Measurements from ENCODE around the gene MAPRE2.

Gene MAPRE2

DNA sequence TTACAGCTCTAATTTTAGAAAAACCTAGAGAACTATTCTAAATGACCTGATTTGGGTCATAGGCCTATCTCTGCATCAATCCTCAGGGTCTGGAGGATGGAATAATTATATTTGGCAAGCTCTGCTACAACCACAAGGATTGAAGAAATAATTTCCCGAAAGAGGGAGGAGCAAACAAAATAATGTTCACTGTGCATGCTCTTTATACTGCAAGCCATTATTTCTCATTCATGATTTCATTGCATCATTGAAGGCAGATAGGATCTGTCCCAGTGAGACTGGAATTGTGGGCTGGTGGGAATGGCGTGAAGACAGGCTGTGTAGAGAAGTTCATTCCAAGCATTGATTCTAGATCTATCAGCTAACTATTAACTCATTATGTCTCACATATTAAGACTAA, 12.7 kb upstream of the MAPRE2 start:
- Histone ChIP-seq H3K36me3 (no peaks in the 10 kb centered on the region), H3K27ac (no peak overlapping the region), H3K9me3 (ENCODE audit: severe bottlenecking) (no peaks in the 10 kb centered on the region), H3K27me3 (ENCODE audit: insufficient read depth, low read depth, severe bottlenecking) (no peaks in the 10 kb centered on the region), H3K4me3 (ENCODE audit: low read depth, low read length) (no peak overlapping the region)
- TF ChIP-seq, protein P1, sequence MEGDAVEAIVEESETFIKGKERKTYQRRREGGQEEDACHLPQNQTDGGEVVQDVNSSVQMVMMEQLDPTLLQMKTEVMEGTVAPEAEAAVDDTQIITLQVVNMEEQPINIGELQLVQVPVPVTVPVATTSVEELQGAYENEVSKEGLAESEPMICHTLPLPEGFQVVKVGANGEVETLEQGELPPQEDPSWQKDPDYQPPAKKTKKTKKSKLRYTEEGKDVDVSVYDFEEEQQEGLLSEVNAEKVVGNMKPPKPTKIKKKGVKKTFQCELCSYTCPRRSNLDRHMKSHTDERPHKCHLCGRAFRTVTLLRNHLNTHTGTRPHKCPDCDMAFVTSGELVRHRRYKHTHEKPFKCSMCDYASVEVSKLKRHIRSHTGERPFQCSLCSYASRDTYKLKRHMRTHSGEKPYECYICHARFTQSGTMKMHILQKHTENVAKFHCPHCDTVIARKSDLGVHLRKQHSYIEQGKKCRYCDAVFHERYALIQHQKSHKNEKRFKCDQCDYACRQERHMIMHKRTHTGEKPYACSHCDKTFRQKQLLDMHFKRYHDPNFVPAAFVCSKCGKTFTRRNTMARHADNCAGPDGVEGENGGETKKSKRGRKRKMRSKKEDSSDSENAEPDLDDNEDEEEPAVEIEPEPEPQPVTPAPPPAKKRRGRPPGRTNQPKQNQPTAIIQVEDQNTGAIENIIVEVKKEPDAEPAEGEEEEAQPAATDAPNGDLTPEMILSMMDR (IDR thresholded peaks at IDR 0.05; ENCODE audit: low read depth, low read length): no peak
- DNase-seq: no peak

DNA sequence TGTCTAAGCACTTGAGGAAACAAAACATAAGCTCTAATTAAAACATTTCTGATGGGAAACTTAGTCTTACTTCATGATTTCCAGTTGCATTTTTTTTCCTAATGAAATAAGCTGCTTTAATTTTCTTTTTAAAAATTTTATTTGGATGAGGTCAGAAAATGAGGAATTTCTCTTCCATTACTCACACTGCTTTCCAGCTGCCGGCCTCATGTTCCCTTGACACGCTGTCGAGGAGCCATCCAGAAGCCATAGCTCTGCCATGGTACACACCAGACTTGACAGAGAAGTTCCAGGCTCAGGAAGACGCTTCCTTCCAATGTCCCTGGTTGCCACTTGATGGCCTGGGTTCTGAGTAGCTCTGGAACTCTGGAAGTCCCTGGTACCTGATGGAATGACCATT, 12.1 kb upstream of the MAPRE2 start:
- TF ChIP-seq, protein P1 (IDR thresholded peaks at IDR 0.05; ENCODE audit: low read depth, low read length): no peak
- no peak for DNase-seq
- H3K27me3 ChIP-seq (ENCODE audit: insufficient read depth, low read depth, severe bottlenecking): no peaks in the 10 kb centered on the region
- no peaks in the 10 kb centered on the region for H3K9me3 ChIP-seq (ENCODE audit: severe bottlenecking)
- H3K27ac ChIP-seq: no peak overlapping the region
- no peak overlapping the region for H3K4me3 ChIP-seq (ENCODE audit: low read depth, low read length)
- no peaks in the 10 kb centered on the region for H3K36me3 ChIP-seq

DNA sequence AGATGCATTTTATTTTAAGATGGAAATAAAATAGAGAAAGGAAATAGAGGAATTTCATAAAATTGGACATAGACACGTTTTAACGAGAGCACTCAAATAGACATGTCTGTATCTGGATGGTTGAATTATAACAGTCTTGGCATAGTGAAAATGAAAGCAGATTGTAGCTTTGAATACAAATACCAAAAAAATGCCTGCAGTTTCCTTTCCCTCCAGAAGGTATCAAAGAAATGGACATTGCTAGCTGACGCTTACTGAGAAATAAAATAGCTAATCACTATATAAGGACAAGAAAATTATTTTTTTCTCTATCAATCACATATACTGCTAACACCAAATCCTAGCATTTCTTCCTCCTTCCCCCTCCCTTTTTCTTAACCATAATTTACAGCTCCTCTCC, 11.4 kb upstream of the MAPRE2 start:
- no peak overlapping the region for H3K4me3 ChIP-seq (ENCODE audit: low read depth, low read length)

DNA sequence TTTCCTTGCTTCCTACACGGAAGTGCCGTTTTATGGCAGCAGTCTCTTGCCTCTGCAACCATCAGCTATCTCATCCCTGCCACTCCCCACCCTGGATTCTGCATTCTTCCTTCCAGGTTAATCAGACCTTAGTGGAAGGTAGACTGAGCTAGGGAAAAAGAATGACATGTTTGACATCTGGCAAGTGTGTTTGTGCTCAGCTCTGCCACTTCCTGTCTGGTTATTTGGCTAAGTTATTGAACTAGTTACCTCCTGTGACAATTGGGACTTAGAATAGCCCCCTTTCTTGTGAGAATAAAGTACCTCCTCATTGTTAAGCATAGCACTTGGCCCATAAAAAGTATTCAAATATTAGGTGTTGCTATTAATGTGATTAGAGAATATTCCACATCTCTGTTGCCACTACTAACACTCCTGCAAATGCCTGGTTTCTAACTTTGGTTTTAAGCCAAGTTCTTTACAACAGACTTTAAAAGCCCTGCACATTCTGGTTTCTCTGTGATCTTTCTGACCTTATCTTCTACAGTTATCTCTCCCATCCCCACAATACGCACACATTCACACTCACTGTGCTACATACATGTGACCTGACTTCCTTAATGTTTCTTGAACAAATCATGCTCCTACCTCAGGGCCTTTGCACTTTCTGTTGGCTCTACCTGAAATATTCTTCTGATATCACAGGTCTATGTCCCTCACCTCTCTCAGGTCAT, 10.8 kb upstream of the MAPRE2 start:
- Histone ChIP-seq H3K27me3 (ENCODE audit: insufficient read depth, low read depth, severe bottlenecking) (no peaks in the 10 kb centered on the region), H3K27ac (no peak overlapping the region), H3K9me3 (ENCODE audit: severe bottlenecking) (no peaks in the 10 kb centered on the region), H3K4me3 (ENCODE audit: low read depth, low read length) (no peak overlapping the region), H3K36me3 (no peaks in the 10 kb centered on the region)
- DNase-seq: no peak
- TF ChIP-seq, protein P1 (IDR thresholded peaks at IDR 0.05; ENCODE audit: low read depth, low read length): no peak

More for the DNA sequence above, 11.4 kb upstream of the MAPRE2 start:
- H3K36me3 ChIP-seq: no peaks in the 10 kb centered on the region
- H3K9me3 ChIP-seq (ENCODE audit: severe bottlenecking): no peaks in the 10 kb centered on the region
- TF ChIP-seq, protein P1 (IDR thresholded peaks at IDR 0.05; ENCODE audit: low read depth, low read length): no peak
- DNase-seq: no peak
- no peak overlapping the region for H3K27ac ChIP-seq
- H3K27me3 ChIP-seq (ENCODE audit: insufficient read depth, low read depth, severe bottlenecking): no peaks in the 10 kb centered on the region

DNA sequence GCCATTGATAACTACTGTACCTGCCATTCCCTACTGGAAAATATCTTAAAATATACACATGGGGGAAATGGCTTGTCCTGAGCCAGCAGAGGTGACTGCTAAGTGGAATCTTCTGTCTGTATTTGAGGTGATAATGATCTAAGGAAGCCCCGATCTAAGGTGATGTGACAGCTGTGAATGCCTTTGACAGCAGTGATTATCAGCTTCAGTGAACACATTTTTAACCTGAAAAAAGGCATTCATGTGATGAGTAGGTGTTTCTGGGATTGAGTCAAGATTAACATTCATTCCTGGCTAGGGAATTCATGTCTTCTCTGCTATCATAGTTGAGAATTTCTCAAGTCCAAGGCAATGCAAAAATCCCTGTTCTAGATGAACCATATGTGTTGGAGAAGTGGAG, 9.1 kb upstream of the MAPRE2 start:
- no peak for DNase-seq

More for the DNA sequence above, 9.1 kb upstream of the MAPRE2 start:
- Histone ChIP-seq H3K27ac (no peak overlapping the region), H3K4me3 (ENCODE audit: low read depth, low read length) (no peak overlapping the region), H3K27me3 (ENCODE audit: insufficient read depth, low read depth, severe bottlenecking) (no peaks in the 10 kb centered on the region), H3K36me3 (no peaks in the 10 kb centered on the region), H3K9me3 (ENCODE audit: severe bottlenecking) (no peaks in the 10 kb centered on the region)
- TF ChIP-seq, protein P1 (IDR thresholded peaks at IDR 0.05; ENCODE audit: low read depth, low read length): no peak
